ENCODE data around the gene TMCO4. TPM values are rescaled to one million over a fixed set of nuclear protein-coding genes. Genes with fewer than 3 reads are reported as not detected.

TMCO4 gene
- total RNA-seq, 1 experiment from 2014 or later = 19.7 TPM

DNA sequence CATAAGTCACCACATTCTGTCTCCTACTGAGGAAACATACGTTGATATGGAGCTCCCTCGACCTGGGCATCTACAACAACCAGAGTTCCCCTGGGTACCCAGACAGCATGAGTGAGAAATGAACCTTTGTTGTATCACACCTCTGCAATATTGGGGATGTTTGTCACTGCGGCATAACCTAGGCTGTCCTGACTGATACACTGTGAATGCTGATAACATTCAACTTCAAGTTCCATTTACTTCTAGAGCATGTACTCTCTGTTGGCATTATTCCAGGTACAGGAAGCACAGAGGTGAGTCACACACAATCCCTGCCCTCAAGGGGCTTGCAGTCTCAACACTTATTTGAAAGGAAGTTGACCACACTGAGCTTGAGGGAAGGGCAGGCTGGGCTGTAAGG lies 69.5 kb downstream of the TMCO4 start:
- H2AFZ ChIP-seq (ENCODE audit: low read length) = no peak overlapping the region
- no peak overlapping the region for H3K4me3 ChIP-seq (ENCODE audit: low read length)
- ATAC-seq (no peak), DNase-seq (no peak)
- H3K9me3 ChIP-seq (ENCODE audit: low read length) = no peaks in the 10 kb centered on the region
- TF ChIP-seq CTCF (conservative IDR thresholded peaks at IDR 0.05; ENCODE audit: low read depth, low read length) = no peak
- no peak for TF ChIP-seq EZH2phosphoT487 (IDR thresholded peaks at IDR 0.05; ENCODE audit: borderline replicate concordance, low read length)
- no peak for TF ChIP-seq EZH2 (IDR thresholded peaks at IDR 0.05; ENCODE audit: low read length, unreplicated experiment)
- H3K4me2 ChIP-seq (ENCODE audit: low read length) = no peak overlapping the region
- BruUV-seq (replicated peaks) = no TSS peak
- peaks cover 5% of the 10 kb centered on the region for H3K4me1 ChIP-seq (ENCODE audit: insufficient read depth, low read length)
- H3K36me3 ChIP-seq (ENCODE audit: low read depth, low read length) = no peaks in the 10 kb centered on the region
- intact Hi-C loops (cut with micrococcal nuclease) = no loop called here
- CTCF ChIA-PET = no interaction called here
- no peak overlapping the region for H3K27ac ChIP-seq (ENCODE audit: low read length)
- no peaks in the 10 kb centered on the region for H3K79me2 ChIP-seq (ENCODE audit: low read length)
- H3K27me3 ChIP-seq (ENCODE audit: low read length) = no peaks in the 10 kb centered on the region
- no peaks in the 10 kb centered on the region for H3K9me2 ChIP-seq (replicated peaks; ENCODE audit: low read length)
- POLR2A ChIA-PET (ENCODE audit: unreplicated experiment) = no interaction called here
- H4K20me1 ChIP-seq (ENCODE audit: low read length) = no peaks in the 10 kb centered on the region
- no peaks in the 10 kb centered on the region for H3F3A ChIP-seq (ENCODE audit: low read length, unreplicated experiment)
- H3K9ac ChIP-seq (ENCODE audit: low read length) = no peak overlapping the region

DNA sequence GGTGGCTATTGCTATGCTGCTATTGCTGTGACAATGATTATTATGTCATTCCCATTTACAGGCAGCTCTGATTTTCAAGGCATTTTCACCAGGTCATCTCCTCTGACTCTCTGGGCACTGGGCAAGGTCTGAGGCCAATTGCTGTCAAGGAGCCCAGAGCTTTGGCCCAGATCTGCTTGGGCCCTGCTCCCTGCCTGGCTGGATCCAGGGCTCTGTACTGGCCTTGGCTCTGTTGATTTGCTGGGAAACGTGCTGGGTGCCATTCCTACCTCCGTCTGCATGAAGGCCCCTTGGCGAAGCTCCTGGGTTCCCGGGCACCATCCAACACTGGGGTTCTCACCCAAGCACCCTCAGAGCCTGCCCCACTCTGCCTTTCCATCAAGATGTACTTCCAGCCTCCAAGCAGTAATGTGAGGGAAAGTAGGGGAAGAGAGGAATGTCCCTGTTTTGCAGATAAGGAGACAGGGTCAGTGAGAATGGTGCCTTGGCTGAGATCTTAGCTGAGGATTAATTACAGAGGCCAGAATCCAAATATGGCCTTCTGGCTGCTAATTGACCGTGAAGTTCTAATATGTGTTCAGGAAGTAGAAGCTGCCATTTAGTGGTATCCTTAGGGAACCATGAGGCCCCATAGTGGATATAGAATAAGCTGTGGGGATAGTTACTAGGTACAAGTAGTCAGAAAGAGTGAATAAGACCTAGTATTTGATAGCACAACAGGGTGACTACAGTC lies 71.1 kb downstream of the TMCO4 start:
- no TSS peak for BruUV-seq (replicated peaks)
- no peaks in the 10 kb centered on the region for H3F3A ChIP-seq (ENCODE audit: low read length, unreplicated experiment)
- no peaks in the 10 kb centered on the region for H3K9me2 ChIP-seq (replicated peaks; ENCODE audit: low read length)
- no peak overlapping the region for H3K9ac ChIP-seq (ENCODE audit: low read length)
- H2AFZ ChIP-seq (ENCODE audit: low read length) = no peak overlapping the region
- H3K36me3 ChIP-seq (ENCODE audit: low read depth, low read length) = no peaks in the 10 kb centered on the region
- ChIA-PET POLR2A (ENCODE audit: unreplicated experiment) (no interaction called here), CTCF (no interaction called here)
- DNase-seq (no peak), ATAC-seq (no peak)
- H3K4me1 ChIP-seq (ENCODE audit: insufficient read depth, low read length) = no peaks in the 10 kb centered on the region
- H3K4me3 ChIP-seq (ENCODE audit: low read length) = no peak overlapping the region
- no peaks in the 10 kb centered on the region for H3K27me3 ChIP-seq (ENCODE audit: low read length)
- no peaks in the 10 kb centered on the region for H4K20me1 ChIP-seq (ENCODE audit: low read length)
- no peaks in the 10 kb centered on the region for H3K79me2 ChIP-seq (ENCODE audit: low read length)
- H3K4me2 ChIP-seq (ENCODE audit: low read length) = no peak overlapping the region
- intact Hi-C loops (cut with micrococcal nuclease) = no loop called here
- no peak overlapping the region for H3K27ac ChIP-seq (ENCODE audit: low read length)
- no peak for TF ChIP-seq EZH2phosphoT487 (IDR thresholded peaks at IDR 0.05; ENCODE audit: borderline replicate concordance, low read length)
- no peak for TF ChIP-seq CTCF (conservative IDR thresholded peaks at IDR 0.05; ENCODE audit: low read depth, low read length)
- TF ChIP-seq EZH2 (IDR thresholded peaks at IDR 0.05; ENCODE audit: low read length, unreplicated experiment) = no peak
- H3K9me3 ChIP-seq (ENCODE audit: low read length) = no peaks in the 10 kb centered on the region

DNA sequence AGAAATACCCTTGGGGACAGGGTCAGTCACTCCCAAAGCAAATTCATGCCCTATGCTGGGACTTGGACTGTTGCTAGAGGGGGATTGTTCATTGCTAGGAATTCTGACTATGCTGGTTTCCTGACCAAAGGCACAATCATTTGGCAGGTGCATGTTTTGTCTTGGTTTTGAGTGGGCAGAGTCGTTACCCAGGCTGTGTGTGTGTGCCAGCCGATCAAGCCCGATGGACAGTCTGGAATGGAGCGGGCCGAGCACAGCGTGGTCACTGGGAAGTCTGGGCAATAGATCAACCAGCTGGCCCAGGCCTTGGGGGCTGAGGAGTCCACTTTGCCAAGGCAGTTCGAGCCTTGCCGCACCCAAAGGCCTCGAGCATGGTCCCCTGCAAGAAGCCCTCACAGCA lies 74.1 kb downstream of the TMCO4 start:
- DNase-seq = no peak
- Histone ChIP-seq H3K79me2 (ENCODE audit: low read length) (no peaks in the 10 kb centered on the region), H4K20me1 (ENCODE audit: low read length) (no peaks in the 10 kb centered on the region), H3K9ac (ENCODE audit: low read length) (no peak overlapping the region), H3K27ac (ENCODE audit: low read length) (no peak overlapping the region), H3K27me3 (ENCODE audit: low read length) (no peaks in the 10 kb centered on the region), H3K4me3 (ENCODE audit: low read length) (no peak overlapping the region), H3F3A (ENCODE audit: low read length, unreplicated experiment) (no peaks in the 10 kb centered on the region), H2AFZ (ENCODE audit: low read length) (no peak overlapping the region), H3K9me2 (replicated peaks; ENCODE audit: low read length) (no peaks in the 10 kb centered on the region), H3K36me3 (ENCODE audit: low read depth, low read length) (no peaks in the 10 kb centered on the region), H3K9me3 (ENCODE audit: low read length) (no peaks in the 10 kb centered on the region), H3K4me1 (ENCODE audit: insufficient read depth, low read length) (no peaks in the 10 kb centered on the region), H3K4me2 (ENCODE audit: low read length) (no peak overlapping the region)
- intact Hi-C loops (cut with micrococcal nuclease) = no loop called here
- ATAC-seq = no peak
- ChIA-PET CTCF (no interaction called here), POLR2A (ENCODE audit: unreplicated experiment) (no interaction called here)
- no TSS peak for BruUV-seq (replicated peaks)
- TF ChIP-seq CTCF (conservative IDR thresholded peaks at IDR 0.05; ENCODE audit: low read depth, low read length) (no peak), EZH2phosphoT487 (IDR thresholded peaks at IDR 0.05; ENCODE audit: borderline replicate concordance, low read length) (no peak), EZH2 (IDR thresholded peaks at IDR 0.05; ENCODE audit: low read length, unreplicated experiment) (no peak)
